IPS-20b (cell line): Measurements from ENCODE around the gene RAD51D.
A peak's percentile ranks its signal among the peaks of the same experiment; 100 is the strongest.

Source experiments
- H3K27ac ChIP-seq: one replicate; pipeline ENCODE4 v1.5.1; 2013; ENCODE audit warnings: low read length
- H3K27me3 ChIP-seq: 2 replicates; pipeline ENCODE4 v1.6.1; 2013; ENCODE audit warnings: mild to moderate bottlenecking, low read length, inconsistent platforms; ENCODE audit not compliant: insufficient read depth
- H3K36me3 ChIP-seq: 2 replicates; pipeline ENCODE4 v1.6.1; 2013; ENCODE audit warnings: low read depth, mild to moderate bottlenecking, inconsistent platforms, low read length, moderate library complexity; ENCODE audit not compliant: insufficient read depth
- H3K4me1 ChIP-seq: 2 replicates; pipeline ENCODE4 v1.6.1; 2013; ENCODE audit warnings: mild to moderate bottlenecking, control low read depth, inconsistent platforms, low read length, moderate library complexity; ENCODE audit not compliant: insufficient read depth
- H3K4me3 ChIP-seq: 2 replicates; pipeline ENCODE4 v1.5.1; 2013; ENCODE audit warnings: mild to moderate bottlenecking, low read length, inconsistent platforms
- H3K9ac ChIP-seq: 2 replicates; pipeline ENCODE4 v1.6.1; 2013; ENCODE audit warnings: low read depth, mild to moderate bottlenecking, inconsistent platforms, low read length, moderate library complexity
- H3K9me3 ChIP-seq: 2 replicates; pipeline ENCODE4 v1.6.1; 2013; ENCODE audit warnings: mild to moderate bottlenecking, low read depth, low read length, inconsistent platforms; ENCODE audit not compliant: insufficient read depth

Gene RAD51D

DNA sequence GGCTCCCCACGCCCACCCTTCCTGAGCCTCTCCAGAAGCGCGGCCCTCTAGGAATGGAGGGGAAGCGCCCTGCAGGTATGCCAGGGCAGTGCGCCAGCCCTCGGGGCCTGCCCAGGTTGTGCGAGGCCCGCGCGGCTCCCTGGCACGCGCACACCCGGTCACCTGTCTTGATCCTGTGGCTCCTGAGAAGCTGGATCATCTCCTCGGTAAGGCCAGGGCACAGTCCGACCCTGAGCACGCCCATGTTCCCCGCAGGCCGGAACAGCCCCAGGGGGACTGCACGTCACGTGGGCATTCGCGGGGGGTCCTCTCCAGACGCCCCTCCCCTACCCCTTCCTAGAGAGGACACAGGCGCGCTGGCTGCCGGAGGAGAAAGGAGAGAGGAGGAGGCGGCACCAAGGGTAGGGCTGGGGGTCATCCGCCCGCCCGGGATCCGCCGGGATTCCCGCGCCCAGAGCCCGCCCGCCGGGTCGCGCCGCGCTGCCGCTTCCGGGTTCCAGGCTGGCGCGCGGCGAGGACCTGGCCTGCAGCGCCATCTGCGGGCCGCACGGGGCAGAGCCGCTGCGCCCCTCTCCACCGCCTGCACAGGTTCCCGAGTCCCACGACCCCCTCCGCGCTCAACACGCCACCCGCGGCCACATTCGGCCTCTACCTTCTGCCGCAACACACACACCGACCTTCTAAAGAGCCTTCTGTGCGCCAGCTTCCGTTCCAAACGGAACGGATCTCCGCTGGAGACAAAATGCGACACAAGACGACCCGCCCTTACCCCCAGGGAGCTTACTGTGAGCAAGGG lies at the start of gene RAD51D:
RAD51D (minus strand) TSS at position 491 of the 796 bp plus-strand sequence; CDS start at position 244, 247 bp downstream.
- Histone ChIP-seq H3K27ac (no peak within 1 kb of the TSS), H3K9ac (peak within 1 kb of the TSS; percentile 69; the same call in 1 of the 2 replicates), H3K36me3 (no peaks in the 10 kb centered on the region), H3K4me3 (peak within 1 kb of the TSS; percentile 72), H3K9me3 (no peaks in the 10 kb centered on the region), H3K27me3 (peaks cover 24% of the 10 kb centered on the region), H3K4me1 (no peaks in the 10 kb centered on the region; the same call in 1 of the 2 replicates)

DNA sequence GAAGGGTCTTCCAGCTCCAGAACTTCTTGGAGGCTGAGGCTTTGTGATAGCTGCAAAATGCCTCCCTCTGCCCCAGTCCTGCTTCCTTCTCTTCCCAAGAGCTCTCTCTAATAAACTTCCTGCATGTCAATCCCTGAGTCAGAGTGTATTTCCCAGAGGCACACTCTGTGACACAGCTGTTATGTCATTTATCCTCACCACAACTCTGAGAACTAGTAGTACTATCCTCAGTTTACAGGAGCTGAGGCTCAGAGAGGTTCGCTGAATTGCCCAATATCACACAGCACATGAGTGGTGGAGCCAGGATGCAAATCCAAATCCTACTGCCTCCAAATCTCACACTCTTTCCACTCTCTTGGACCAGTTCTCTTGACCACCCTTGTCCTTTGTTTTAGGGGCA lies 48.0 kb upstream of the RAD51D start:
- Histone ChIP-seq H3K9ac (no peak overlapping the region), H3K27ac (no peak overlapping the region), H3K9me3 (no peaks in the 10 kb centered on the region), H3K4me3 (no peak overlapping the region), H3K27me3 (no peaks in the 10 kb centered on the region), H3K36me3 (no peaks in the 10 kb centered on the region), H3K4me1 (no peaks in the 10 kb centered on the region)

DNA sequence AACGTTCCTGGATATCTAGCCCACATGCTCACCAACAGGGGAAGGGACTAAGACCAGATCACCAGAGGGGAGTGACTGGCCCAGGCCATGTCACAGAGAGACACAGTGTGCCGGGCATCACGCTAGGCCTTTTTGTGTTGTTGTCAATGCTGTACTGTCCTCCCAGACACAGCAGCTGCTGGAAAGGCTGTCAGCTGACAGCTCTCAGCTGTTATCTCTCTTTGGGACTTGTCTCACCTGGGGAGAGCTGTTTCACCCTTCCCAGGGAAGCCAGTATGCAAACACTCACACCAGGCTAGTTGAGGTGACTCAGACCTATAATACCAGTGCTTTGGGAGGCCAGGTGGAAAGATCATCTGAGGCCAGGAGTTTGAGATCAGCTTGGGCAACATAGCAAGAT lies 47.4 kb upstream of the RAD51D start:
- Histone ChIP-seq H3K27ac (no peak overlapping the region), H3K36me3 (no peaks in the 10 kb centered on the region), H3K4me3 (no peak overlapping the region), H3K27me3 (no peaks in the 10 kb centered on the region), H3K4me1 (no peaks in the 10 kb centered on the region), H3K9me3 (no peaks in the 10 kb centered on the region), H3K9ac (no peak overlapping the region)

DNA sequence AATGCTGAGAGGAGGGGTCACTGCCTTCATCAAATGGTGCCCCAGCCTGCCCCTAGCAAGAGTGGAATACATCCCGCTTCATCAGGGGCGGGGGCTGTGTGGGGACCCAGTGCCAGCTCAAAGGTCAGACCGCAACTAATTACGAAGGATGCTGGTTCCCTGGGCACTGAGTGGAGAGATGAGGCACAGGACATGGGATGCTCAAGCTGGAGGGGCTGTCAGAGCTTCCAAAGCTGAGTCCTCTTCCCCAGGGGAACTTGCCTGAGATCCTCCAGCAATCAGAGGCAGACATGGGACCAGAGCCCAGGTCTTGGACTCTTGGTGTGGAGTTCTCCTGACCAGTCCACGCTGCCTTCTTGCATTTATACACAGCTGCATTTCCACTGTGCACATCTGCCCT lies 46.9 kb upstream of the RAD51D start:
- Histone ChIP-seq H3K4me1 (no peaks in the 10 kb centered on the region), H3K36me3 (no peaks in the 10 kb centered on the region), H3K9ac (no peak overlapping the region), H3K27me3 (no peaks in the 10 kb centered on the region), H3K9me3 (no peaks in the 10 kb centered on the region), H3K4me3 (no peak overlapping the region), H3K27ac (no peak overlapping the region)

DNA sequence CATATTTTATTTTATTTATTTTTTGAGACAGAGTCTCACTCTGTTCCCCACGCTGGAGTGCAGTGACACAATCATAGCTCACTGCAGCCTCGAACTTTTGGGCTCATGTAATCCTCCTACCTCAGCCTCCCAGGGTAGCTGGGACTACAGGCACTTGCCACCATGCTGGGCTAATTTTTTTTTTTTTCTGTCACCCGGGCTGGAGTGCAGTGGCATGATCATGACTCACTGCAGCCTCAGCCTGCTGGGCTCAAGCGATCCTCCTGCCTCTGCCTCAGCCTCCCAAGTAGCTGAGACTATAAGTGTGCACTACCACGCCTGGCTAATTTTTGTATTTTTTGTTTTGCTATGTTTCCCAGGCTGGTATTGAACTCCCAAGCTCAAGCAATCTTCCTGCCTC lies 45.1 kb upstream of the RAD51D start:
- Histone ChIP-seq H3K27ac (no peak overlapping the region), H3K4me3 (no peak overlapping the region), H3K36me3 (no peaks in the 10 kb centered on the region), H3K9me3 (no peaks in the 10 kb centered on the region), H3K4me1 (no peaks in the 10 kb centered on the region), H3K27me3 (no peaks in the 10 kb centered on the region), H3K9ac (no peak overlapping the region)

DNA sequence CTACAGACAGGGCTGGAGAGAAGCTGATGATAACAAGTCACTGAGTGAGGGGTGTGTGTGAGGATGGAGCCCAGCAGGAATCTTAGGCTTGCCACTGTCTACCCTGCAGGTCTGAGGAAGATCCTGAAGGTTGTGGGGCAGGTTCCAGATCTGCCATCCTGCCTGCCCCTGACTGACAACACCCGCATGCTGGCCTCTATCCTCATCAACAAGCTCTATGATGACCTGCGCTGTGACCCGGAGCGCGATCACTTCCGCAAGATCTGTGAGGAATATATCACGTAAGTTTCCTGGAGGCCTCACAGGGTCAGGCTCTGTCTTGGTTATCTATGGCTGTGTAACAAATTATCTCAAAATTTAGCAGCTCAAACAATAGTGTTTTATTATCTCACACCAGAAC lies 44.2 kb upstream of the RAD51D start:
- Histone ChIP-seq H3K4me1 (no peaks in the 10 kb centered on the region), H3K9ac (no peak overlapping the region), H3K36me3 (no peaks in the 10 kb centered on the region), H3K27ac (no peak overlapping the region), H3K27me3 (no peaks in the 10 kb centered on the region), H3K4me3 (no peak overlapping the region), H3K9me3 (no peaks in the 10 kb centered on the region)

DNA sequence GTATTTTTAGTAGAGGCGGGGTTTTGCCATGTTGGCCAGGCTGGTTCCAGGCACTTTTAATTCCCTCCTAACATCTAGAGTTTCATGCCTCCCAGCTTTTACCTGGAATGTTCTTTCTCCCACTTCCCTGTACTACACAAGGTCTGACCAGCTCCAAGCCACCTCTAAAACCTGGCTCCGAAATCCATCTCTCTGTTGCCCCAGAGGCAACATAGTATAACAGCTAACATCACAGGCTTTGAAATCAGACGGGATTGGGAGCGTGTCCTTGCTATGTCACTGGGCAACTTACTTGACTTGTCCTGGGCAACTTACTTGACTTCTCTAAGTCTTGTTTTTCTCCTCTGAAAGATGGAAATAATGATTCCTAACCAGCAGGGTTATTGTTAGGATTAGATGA lies 43.1 kb upstream of the RAD51D start:
- no peaks in the 10 kb centered on the region for H3K27me3 ChIP-seq
- H3K9me3 ChIP-seq = no peaks in the 10 kb centered on the region
- no peak overlapping the region for H3K9ac ChIP-seq
- no peaks in the 10 kb centered on the region for H3K36me3 ChIP-seq
- no peak overlapping the region for H3K27ac ChIP-seq
- H3K4me1 ChIP-seq = no peaks in the 10 kb centered on the region
- no peak overlapping the region for H3K4me3 ChIP-seq

DNA sequence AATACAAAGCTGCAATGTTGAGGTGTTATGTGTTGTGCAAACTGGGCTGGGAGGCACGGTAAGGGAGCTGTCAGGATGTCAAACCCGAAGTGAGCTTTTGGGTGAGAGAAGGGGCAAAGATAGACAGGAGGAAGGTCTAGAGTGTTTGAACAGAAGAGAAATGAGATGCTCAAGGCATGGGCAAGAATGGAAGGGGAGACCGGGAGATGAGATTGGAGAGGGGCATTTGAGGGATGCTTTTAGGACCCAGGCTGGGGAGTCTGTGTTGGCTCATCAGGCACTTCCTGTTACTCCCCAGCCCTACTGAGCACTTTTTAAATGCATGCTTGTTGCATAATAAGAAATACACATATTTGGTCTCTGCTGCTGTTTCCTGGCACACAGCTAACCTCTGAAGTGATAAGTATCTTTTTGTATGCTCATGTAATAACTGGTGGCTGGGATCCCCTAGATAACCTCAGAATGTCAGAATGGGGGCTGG lies 41.7 kb upstream of the RAD51D start:
- H3K36me3 ChIP-seq = no peaks in the 10 kb centered on the region
- no peaks in the 10 kb centered on the region for H3K27me3 ChIP-seq
- H3K27ac ChIP-seq = no peak overlapping the region
- H3K9me3 ChIP-seq = no peaks in the 10 kb centered on the region
- no peaks in the 10 kb centered on the region for H3K4me1 ChIP-seq
- H3K4me3 ChIP-seq = no peak overlapping the region
- no peak overlapping the region for H3K9ac ChIP-seq

DNA sequence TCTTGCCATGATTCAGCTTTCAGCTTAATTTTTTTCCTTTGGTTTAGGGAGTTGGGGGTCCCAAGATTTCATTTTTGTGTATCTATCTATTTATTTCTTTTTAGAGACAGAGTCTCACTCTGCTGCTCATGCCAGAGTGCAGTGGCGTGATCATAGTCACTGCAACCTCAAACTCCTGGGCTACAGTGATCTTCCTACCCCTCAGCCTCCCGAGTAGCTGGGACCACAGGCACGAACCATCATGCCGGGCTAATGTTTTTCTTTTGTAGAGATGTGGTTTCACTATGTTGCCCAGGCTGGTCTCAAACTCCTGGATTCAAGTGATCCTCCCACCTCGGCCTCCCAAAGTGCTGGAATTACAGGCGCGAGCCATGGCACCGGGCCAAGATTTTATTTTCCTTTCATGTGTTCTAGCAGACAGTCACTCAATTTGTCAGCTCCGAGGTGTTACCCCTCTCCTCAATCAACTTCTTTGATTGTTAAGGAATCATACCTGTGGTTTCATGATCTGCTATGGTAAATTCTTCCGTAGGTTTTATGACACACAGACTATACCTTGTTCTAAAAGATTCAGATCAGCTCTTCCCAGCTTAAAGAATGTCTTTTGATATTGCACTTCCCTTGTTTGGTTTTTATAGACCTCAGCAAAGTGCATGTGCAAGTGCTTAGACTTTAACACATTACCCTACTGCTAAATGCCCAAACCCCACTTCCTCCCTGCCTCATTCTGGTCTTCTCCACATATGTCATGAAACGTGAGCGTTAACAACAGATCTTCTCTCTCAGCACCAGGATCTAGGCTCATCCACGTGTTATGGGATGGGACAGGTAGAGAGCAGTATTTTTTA lies 40.9 kb upstream of the RAD51D start:
- no peak overlapping the region for H3K27ac ChIP-seq
- H3K36me3 ChIP-seq = no peaks in the 10 kb centered on the region
- no peaks in the 10 kb centered on the region for H3K27me3 ChIP-seq
- no peaks in the 10 kb centered on the region for H3K4me1 ChIP-seq
- H3K9me3 ChIP-seq = no peaks in the 10 kb centered on the region
- H3K9ac ChIP-seq = no peak overlapping the region
- no peak overlapping the region for H3K4me3 ChIP-seq

DNA sequence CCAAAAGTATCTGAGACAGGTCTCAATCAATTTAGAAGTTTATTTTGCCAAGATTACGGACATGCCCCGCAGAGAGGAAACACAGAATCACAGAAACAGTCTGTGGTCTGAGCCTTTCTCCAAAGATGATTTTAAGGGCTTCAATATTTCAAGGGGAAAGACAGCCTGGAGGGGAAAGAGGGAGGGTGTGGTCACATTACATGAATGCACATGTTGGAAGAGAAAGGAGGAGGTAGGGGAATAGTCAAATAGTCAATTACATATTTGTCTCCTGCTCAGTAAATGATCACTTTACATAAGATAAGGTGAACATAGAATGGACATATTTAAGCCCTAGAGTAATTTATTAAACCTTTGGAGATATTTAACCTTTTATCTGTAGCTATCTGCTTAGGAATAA lies 40.3 kb upstream of the RAD51D start:
- Histone ChIP-seq H3K4me3 (no peak overlapping the region), H3K27me3 (no peaks in the 10 kb centered on the region), H3K4me1 (no peaks in the 10 kb centered on the region), H3K9me3 (no peaks in the 10 kb centered on the region), H3K36me3 (no peaks in the 10 kb centered on the region), H3K27ac (no peak overlapping the region), H3K9ac (no peak overlapping the region)

DNA sequence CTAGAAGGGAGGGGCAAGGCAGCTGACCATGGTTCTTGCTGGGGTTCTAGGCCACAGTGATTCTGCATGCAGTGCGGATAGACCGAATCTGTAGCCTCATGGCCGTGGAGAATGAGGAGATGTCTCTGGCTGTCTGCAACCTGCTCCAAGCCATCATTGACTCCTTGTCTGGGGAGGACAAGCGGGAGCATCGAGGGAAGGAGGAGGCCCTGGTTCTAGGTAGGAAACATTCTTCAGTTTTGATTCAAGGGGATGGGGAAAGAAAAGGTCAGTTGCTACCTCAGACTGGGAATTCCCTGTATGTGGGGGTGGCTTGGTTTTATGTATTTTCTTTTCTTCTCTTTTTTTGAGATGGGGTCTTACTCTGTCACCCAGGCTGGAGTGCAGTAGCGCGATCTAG lies 35.6 kb upstream of the RAD51D start:
- no peaks in the 10 kb centered on the region for H3K4me1 ChIP-seq
- H3K9ac ChIP-seq = no peak overlapping the region
- no peaks in the 10 kb centered on the region for H3K27me3 ChIP-seq
- no peak overlapping the region for H3K4me3 ChIP-seq
- no peaks in the 10 kb centered on the region for H3K36me3 ChIP-seq
- no peak overlapping the region for H3K27ac ChIP-seq
- H3K9me3 ChIP-seq = no peaks in the 10 kb centered on the region
